Upper lobe of left lung (tissue), 6 donors: ENCODE data around the gene RGR. TPM values are rescaled to one million over a fixed set of nuclear protein-coding genes. Genes with fewer than 3 reads are reported as not detected.

Source experiments
- ATAC-seq, 2 donors: fragments of 200-7000 bp; cut with Tn5 transposase; one replicate each; pipeline ENCODE4 v1.9.1; 2022; ENCODE audit warnings: mild to moderate bottlenecking in 2 of 2, moderate library complexity in 2 of 2; ENCODE audit not compliant: low FRiP score in 2 of 2
- DNase-seq, 2 donors: peaks; one replicate each; pipeline ENCODE4 v3.0.0-alpha.2; 2019 to 2020
- H3K27ac ChIP-seq, 4 donors: fragments of 200-600 bp; sonication (generic); one replicate each; pipeline ENCODE4 v1.5.1; 2016 to 2019
- H3K27me3 ChIP-seq, 4 donors: fragments of 200-600 bp; sonication (generic); one replicate each; pipeline ENCODE4 v1.5.1; 2017 to 2019
- H3K36me3 ChIP-seq, 4 donors: fragments of 200-600 bp; sonication (generic); one replicate each; pipeline ENCODE4 v1.5.1; 2016 to 2019
- H3K4me1 ChIP-seq, 4 donors: fragments of 200-600 bp; sonication (generic); one replicate each; pipeline ENCODE4 v1.5.1; 2018 to 2019
- H3K4me3 ChIP-seq, 4 donors: fragments of 200-600 bp; sonication (generic); one replicate each; pipeline ENCODE4 v1.5.1; 2017 to 2019; ENCODE audit warnings: mild to moderate bottlenecking in 2 of 4, moderate library complexity in 1 of 4
- H3K9me3 ChIP-seq, 4 donors: fragments of 200-600 bp; sonication (generic); one replicate each; pipeline ENCODE4 v1.5.1; 2018 to 2019
- CTCF ChIP-seq, 6 experiments: fragments of 450-650 bp in 4 of 6; fragments of 200-600 bp in 2 of 6; sonication (generic) in 2 of 6; IDR thresholded peaks; one replicate each; pipeline ENCODE4 v1.5.1; 2016 to 2019; ENCODE audit warnings: antibody characterized with exemption in 6 of 6
- EP300 ChIP-seq, 4 donors: sonication (generic); formaldehyde crosslinking; IDR thresholded peaks; one replicate each; pipeline ENCODE4 v1.5.1; 2017; ENCODE audit warnings: antibody characterized with exemption in 4 of 4, control low read depth in 2 of 4
- POLR2A ChIP-seq, 4 donors: fragments of 450-650 bp; IDR thresholded peaks; one replicate each; pipeline ENCODE4 v1.5.1; 2016 to 2017; ENCODE audit warnings: antibody characterized with exemption in 4 of 4, mild to moderate bottlenecking in 2 of 4
- POLR2AphosphoS5 ChIP-seq, 2 donors: sonication (generic); formaldehyde crosslinking; IDR thresholded peaks; one replicate each; pipeline ENCODE4 v1.5.1; 2017; ENCODE audit warnings: antibody characterized with exemption in 2 of 2
- WGBS, 2 donors: methylation state at CpG; one replicate each; pipeline ENCODE4 v1.1.5; 2017 to 2018; 5-methylcytosine and 5-hydroxymethylcytosine counted together
- total RNA-seq, 6 donors: library from RNA; depleted of rRNA in 4 of 6; stranded (reverse); fragments of >200 nt in 4 of 6; gene quantifications; one replicate each; pipeline versions ENCODE4 v1.1.0 to v1.2.1, GENCODE V29; 2016 to 2021
- donor health status: DM: no; HTN: no; CAD: no; lungs with moderate emphysema.
- donor health status: DM: no; HTN: yes; CAD: no; lungs with severe emphysema.

Gene RGR
- total RNA-seq, 6 donors from 2014 or later, result 0.49 to 14.7 (median 0.91) TPM; not detected in 3

DNA sequence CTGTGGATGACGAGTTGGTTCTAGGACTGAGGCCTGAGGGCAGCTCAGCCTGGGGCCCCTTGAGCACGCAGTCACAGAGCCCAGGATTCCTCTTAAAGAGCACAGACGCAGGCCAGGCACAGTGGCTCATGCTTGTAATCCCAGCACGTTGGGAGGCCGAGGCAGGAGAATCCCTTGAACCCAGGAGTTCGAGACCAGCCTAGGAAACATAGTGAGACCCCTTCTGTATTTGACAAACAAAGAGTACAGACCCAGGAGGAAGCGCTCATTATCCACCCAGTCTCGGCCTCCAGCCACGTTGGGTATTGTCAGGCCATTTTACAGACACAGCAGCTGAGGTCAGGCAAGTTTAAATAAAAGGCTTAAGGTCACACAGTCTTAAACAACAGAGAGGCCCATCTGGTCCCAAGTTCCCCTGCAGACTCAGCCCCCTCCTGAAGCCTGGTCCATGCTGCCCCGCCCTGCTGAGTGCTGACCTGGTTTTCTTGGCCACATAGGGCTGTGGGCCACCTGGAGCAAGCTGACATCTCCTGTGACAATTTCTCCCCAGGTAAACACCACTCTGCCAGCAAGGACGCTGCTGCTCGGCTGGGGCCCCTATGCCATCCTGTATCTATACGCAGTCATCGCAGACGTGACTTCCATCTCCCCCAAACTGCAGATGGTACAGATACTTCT is 12.6 kb downstream of the RGR start:
- TF ChIP-seq POLR2A (IDR thresholded peaks at IDR 0.05), result no peak
- TF ChIP-seq POLR2AphosphoS5 (IDR thresholded peaks at IDR 0.05), result no peak
- H3K4me3 ChIP-seq, result no peak overlapping the region
- H3K9me3 ChIP-seq, result no peaks in the 10 kb centered on the region
- no peak for ATAC-seq
- H3K27me3 ChIP-seq, result no peaks in the 10 kb centered on the region
- no peak overlapping the region for H3K27ac ChIP-seq
- 78 to 86% methylated on average over 12 to 15 of the region's 15 CpGs for WGBS, 2 donors
- peaks cover 0 to 3% (median 0%) of the 10 kb centered on the region in 4 donors for H3K4me1 ChIP-seq
- H3K36me3 ChIP-seq, result no peaks in the 10 kb centered on the region
- DNase-seq, result no peak

DNA sequence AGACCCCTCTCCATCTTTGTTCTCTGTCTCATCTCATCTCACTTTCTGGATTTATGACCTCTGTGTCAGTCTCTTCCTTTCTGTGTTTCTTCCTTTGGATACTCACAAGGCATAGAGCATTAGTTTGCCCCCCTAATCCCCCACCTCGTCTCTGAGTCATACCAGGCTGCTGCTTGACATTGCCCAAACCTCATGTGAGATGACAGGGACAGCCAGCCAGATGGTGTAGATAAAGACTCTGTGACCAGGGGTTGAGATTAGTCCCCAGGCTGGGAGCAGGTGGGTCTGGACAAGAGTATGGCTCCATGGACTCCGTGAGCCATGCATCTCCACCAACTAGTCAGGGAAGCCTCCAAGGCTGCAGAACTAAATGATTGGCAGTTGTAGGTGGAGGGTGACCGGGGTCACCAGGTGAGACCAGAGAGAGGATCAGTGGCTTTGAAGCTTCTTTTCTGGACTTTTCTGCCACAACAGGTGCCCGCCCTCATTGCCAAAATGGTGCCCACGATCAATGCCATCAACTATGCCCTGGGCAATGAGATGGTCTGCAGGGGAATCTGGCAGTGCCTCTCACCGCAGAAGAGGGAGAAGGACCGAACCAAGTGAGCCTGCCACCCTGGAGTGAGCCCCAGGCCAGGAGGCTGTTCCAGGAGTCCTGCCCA is 13.3 kb downstream of the RGR start:
- peak in 1 of 2 donors; percentile 28 for ATAC-seq
- no peaks in the 10 kb centered on the region for H3K9me3 ChIP-seq
- H3K27ac ChIP-seq, result no peak overlapping the region
- H3K4me1 ChIP-seq, result peaks cover 0 to 3% (median 0%) of the 10 kb centered on the region in 4 donors
- no peak for DNase-seq
- 86 to 87% methylated on average over 6 to 7 of the region's 7 CpGs for WGBS, 2 donors
- TF ChIP-seq POLR2A (IDR thresholded peaks at IDR 0.05) (no peak), CTCF (IDR thresholded peaks at IDR 0.05) (no peak), POLR2AphosphoS5 (IDR thresholded peaks at IDR 0.05) (no peak), EP300 (IDR thresholded peaks at IDR 0.05) (no peak)
- no peaks in the 10 kb centered on the region for H3K27me3 ChIP-seq
- H3K4me3 ChIP-seq, result no peak overlapping the region
- no peaks in the 10 kb centered on the region for H3K36me3 ChIP-seq

- ATAC-seq (no peak), DNase-seq (no peak)
- TF ChIP-seq POLR2A (IDR thresholded peaks at IDR 0.05) (no peak), POLR2AphosphoS5 (IDR thresholded peaks at IDR 0.05) (no peak), EP300 (IDR thresholded peaks at IDR 0.05) (no peak), CTCF (IDR thresholded peaks at IDR 0.05) (no peak)
- WGBS, 2 donors, result 84 to 85% methylated on average over 6 to 7 of the region's 7 CpGs
- H3K36me3 ChIP-seq, result no peaks in the 10 kb centered on the region
- H3K9me3 ChIP-seq, result no peaks in the 10 kb centered on the region
- H3K4me1 ChIP-seq, result peaks cover 0 to 7% (median 1%) of the 10 kb centered on the region in 4 donors
- no peak overlapping the region for H3K4me3 ChIP-seq
- H3K27ac ChIP-seq, result no peak overlapping the region
- no peaks in the 10 kb centered on the region for H3K27me3 ChIP-seq
These were observed 16.5 kb downstream of the RGR start for GRCh38 chr10:84261236-84261915.

- WGBS, 2 donors, result 74 to 81% methylated on average over 12 to 13 of the region's 13 CpGs
- DNase-seq (no peak), ATAC-seq (no peak)
- H3K36me3 ChIP-seq, result no peaks in the 10 kb centered on the region
- no peaks in the 10 kb centered on the region for H3K9me3 ChIP-seq
- H3K4me1 ChIP-seq, result peaks cover 0 to 7% (median 1%) of the 10 kb centered on the region in 4 donors
- H3K27me3 ChIP-seq, result no peaks in the 10 kb centered on the region
- H3K4me3 ChIP-seq, result no peak overlapping the region
- no peak overlapping the region for H3K27ac ChIP-seq
- TF ChIP-seq POLR2A (IDR thresholded peaks at IDR 0.05) (no peak), EP300 (IDR thresholded peaks at IDR 0.05) (no peak), CTCF (IDR thresholded peaks at IDR 0.05) (no peak), POLR2AphosphoS5 (IDR thresholded peaks at IDR 0.05) (no peak)
These were observed 17.5 kb downstream of the RGR start for GRCh38 chr10:84262190-84262956.

DNA sequence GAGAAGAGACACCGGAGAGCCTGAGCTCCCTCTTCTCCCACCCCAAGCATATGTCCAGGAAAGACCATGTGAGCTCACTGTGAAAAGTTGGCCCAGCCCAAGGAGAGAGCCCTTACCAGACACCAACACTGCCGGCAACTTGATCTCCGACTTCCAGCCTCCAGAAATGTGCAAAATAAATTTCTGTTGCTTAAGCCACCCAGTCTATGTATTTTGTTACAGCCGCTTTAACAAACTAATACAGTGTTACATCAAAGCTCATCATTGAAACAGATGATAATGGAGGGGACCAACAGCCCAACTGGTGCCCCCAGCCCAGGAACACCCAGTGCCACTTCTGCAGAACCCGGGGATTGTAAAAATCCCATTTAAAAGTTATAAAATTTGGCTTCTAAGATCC is 18.9 kb downstream of the RGR start:
- WGBS, 2 donors, result 90 to 95% methylated on average over 5 of the region's 5 CpGs
- H3K27ac ChIP-seq, result no peak overlapping the region

More for the DNA sequence above, 18.9 kb downstream of the RGR start:
- Histone ChIP-seq H3K4me1 (peaks cover 0 to 8% (median 4%) of the 10 kb centered on the region in 4 donors), H3K36me3 (no peaks in the 10 kb centered on the region), H3K27me3 (no peaks in the 10 kb centered on the region), H3K4me3 (no peak overlapping the region), H3K9me3 (no peaks in the 10 kb centered on the region)
- ATAC-seq (no peak), DNase-seq (no peak)
- TF ChIP-seq CTCF (IDR thresholded peaks at IDR 0.05) (no peak), EP300 (IDR thresholded peaks at IDR 0.05) (no peak), POLR2A (IDR thresholded peaks at IDR 0.05) (no peak), POLR2AphosphoS5 (IDR thresholded peaks at IDR 0.05) (no peak)
